Brain microvascular endothelial cell (primary cell): Measurements from ENCODE around the gene AKT1S1.

ENCODE experiments used
- DNase-seq: peaks from one replicate; pipeline ENCODE4 v3.0.0-alpha.2; 2020
- H3K27ac ChIP-seq: fragments of 250-450 bp; sonication (Bioruptor Pico); 2 replicates; pipeline ENCODE4 v1.5.1; 2020; ENCODE audit warnings: mild to moderate bottlenecking, moderate library complexity
- H3K27me3 ChIP-seq: fragments of 250-450 bp; sonication (Bioruptor Pico); replicated peaks from 2 replicates; pipeline ENCODE4 v1.5.1; 2020; ENCODE audit warnings: mild to moderate bottlenecking
- H3K36me3 ChIP-seq: fragments of 250-450 bp; sonication (Bioruptor Pico); replicated peaks from 2 replicates; pipeline ENCODE4 v1.5.1; 2020; ENCODE audit warnings: mild to moderate bottlenecking
- H3K4me3 ChIP-seq: 2 replicates; pipeline ENCODE4 v1.5.1; 2011; ENCODE audit warnings: low read depth, mild to moderate bottlenecking, control low read depth, low read length, moderate library complexity
- CTCF ChIP-seq: IDR thresholded peaks from 2 replicates; pipeline ENCODE4 v1.5.1; 2011; ENCODE audit warnings: low read depth, mild to moderate bottlenecking, moderate library complexity, low read length, control low read depth, inconsistent platforms; ENCODE audit errors: missing control alignments
- in situ Hi-C: cut with HindIII; loops from 2 replicates; pipeline ENCODE4 v1.10.0; 2017; ENCODE audit warnings: low sequenced_read_pairs, low pct_ligation_motif_present

Gene AKT1S1

DNA sequence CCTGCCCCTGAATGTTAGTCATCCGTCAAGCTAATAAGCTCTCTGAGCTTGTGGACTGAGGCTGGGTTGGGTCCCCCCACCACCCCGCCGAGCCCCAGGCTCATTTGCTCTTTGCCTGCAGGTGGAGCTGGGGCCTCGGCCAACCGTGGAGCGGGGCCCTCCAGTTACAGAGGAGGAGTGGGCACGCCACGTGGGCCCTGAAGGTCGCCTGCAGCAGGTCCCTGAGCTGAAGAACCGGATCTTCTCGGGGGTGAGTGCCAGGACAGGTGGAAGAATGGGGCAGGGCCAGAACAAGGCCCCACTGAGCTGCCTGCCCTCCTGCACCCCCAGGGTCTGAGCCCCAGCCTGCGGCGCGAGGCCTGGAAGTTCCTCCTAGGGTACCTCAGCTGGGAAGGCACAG, 5.5 kb upstream of the AKT1S1 start:
- Histone ChIP-seq H3K27ac (no peak overlapping the region), H3K36me3 (peaks cover 44% of the 10 kb centered on the region), H3K27me3 (no peaks in the 10 kb centered on the region), H3K4me3 (no peak overlapping the region)
- no peak for TF ChIP-seq CTCF
- in situ Hi-C loops: no loop called here
- DNase-seq: no peak

- DNase-seq: no peak
- peaks cover 44% of the 10 kb centered on the region for H3K36me3 ChIP-seq
- H3K4me3 ChIP-seq: no peak overlapping the region
- in situ Hi-C loops: no loop called here
- no peak for TF ChIP-seq CTCF
- H3K27me3 ChIP-seq: no peaks in the 10 kb centered on the region
- H3K27ac ChIP-seq: no peak overlapping the region
Measured at GRCh38 chr19:49881672-49882394, 4.7 kb upstream of the AKT1S1 start.

- H3K27ac ChIP-seq: no peak overlapping the region
- DNase-seq: no peak
- TF ChIP-seq CTCF: no peak
- in situ Hi-C loops: no loop called here
- no peaks in the 10 kb centered on the region for H3K27me3 ChIP-seq
- H3K36me3 ChIP-seq: peaks cover 45% of the 10 kb centered on the region
- H3K4me3 ChIP-seq: no peak overlapping the region
Measured at GRCh38 chr19:49881186-49881585, 4.0 kb upstream of the AKT1S1 start.

DNA sequence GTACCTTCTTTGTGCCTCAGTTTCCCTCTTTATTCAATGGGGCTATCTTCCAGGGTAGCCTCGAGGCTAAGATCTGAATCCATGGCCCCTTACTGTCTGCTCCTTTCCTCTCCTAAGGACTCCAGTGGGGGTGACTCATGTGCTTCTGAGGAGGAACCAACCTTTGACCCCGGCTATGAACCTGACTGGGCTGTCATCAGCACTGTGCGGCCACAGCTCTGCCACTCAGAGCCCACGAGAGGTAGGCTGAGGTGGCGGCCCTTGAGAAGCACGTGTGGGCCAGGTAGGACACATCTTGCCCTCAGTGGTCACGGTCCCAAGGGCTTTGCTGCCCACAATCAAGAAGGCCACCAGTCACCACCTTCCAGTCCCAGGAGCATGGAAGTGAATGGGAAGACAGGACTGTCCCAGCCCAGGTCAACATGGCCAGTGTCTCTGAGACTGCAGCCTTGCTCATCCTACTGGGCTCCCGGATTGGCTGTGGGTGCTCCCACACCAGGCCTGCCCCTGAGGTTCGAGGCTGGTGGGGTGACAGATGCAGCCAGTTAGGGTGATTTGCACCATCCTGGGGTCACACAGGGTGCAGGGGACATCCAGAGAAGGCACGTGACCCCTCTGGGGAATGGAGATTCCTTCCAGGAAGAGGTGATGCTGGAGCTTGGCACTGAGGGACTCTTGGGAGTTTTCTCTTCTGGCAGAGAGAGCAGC, 3.2 kb upstream of the AKT1S1 start:
- no peak overlapping the region for H3K27ac ChIP-seq
- in situ Hi-C loops: no loop called here
- no peak overlapping the region for H3K4me3 ChIP-seq
- no peak for TF ChIP-seq CTCF
- H3K27me3 ChIP-seq: no peaks in the 10 kb centered on the region
- no peak for DNase-seq
- H3K36me3 ChIP-seq: peaks cover 45% of the 10 kb centered on the region

GRCh38 chr19:49879243-49879963, 2.2 kb upstream of the AKT1S1 start:
- in situ Hi-C loops: no loop called here
- H3K27ac ChIP-seq: no peak overlapping the region
- no peaks in the 10 kb centered on the region for H3K27me3 ChIP-seq
- DNase-seq: no peak
- H3K4me3 ChIP-seq: no peak overlapping the region
- peaks cover 40% of the 10 kb centered on the region for H3K36me3 ChIP-seq
- no peak for TF ChIP-seq CTCF
